ENCODE results near the gene NLK. TPM values are rescaled to one million over a fixed set of nuclear protein-coding genes. Genes with fewer than 3 reads are reported as not detected.

NLK gene
- total RNA-seq, 4 donors from 2014 or later = 24.7 to 37.5 (median 32.4) TPM

- no peak for DNase-seq (ENCODE audit: low spot score in 2 of 2)
- H3K36me3 ChIP-seq = peaks cover 0 to 17% (median 5%) of the 10 kb centered on the region in 3 donors
- no peak for TF ChIP-seq POLR2A (IDR thresholded peaks at IDR 0.05)
- TF ChIP-seq, protein P1, sequence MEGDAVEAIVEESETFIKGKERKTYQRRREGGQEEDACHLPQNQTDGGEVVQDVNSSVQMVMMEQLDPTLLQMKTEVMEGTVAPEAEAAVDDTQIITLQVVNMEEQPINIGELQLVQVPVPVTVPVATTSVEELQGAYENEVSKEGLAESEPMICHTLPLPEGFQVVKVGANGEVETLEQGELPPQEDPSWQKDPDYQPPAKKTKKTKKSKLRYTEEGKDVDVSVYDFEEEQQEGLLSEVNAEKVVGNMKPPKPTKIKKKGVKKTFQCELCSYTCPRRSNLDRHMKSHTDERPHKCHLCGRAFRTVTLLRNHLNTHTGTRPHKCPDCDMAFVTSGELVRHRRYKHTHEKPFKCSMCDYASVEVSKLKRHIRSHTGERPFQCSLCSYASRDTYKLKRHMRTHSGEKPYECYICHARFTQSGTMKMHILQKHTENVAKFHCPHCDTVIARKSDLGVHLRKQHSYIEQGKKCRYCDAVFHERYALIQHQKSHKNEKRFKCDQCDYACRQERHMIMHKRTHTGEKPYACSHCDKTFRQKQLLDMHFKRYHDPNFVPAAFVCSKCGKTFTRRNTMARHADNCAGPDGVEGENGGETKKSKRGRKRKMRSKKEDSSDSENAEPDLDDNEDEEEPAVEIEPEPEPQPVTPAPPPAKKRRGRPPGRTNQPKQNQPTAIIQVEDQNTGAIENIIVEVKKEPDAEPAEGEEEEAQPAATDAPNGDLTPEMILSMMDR (IDR thresholded peaks at IDR 0.05) = no peak
- TF ChIP-seq EP300 (IDR thresholded peaks at IDR 0.05) = no peak
- H3K27ac ChIP-seq = no peak overlapping the region
- H3K9me3 ChIP-seq = no peaks in the 10 kb centered on the region
- no peaks in the 10 kb centered on the region for H3K27me3 ChIP-seq
- H3K4me1 ChIP-seq = peaks cover 0 to 4% (median 0%) of the 10 kb centered on the region in 4 donors
- no peak overlapping the region for H3K4me3 ChIP-seq
- 67 to 84% methylated on average over 1 of the region's 1 CpG for WGBS, 2 donors
Observed at GRCh38 chr17:28124962-28125361, 82.5 kb downstream of the NLK start.

GRCh38 chr17:28125526-28126378 is 83.3 kb downstream of the NLK start:
- H3K9me3 ChIP-seq = no peaks in the 10 kb centered on the region
- no peaks in the 10 kb centered on the region for H3K27me3 ChIP-seq
- no peak overlapping the region for H3K27ac ChIP-seq
- WGBS, 2 donors = 79 to 85% methylated on average over 4 of the region's 4 CpGs
- H3K36me3 ChIP-seq = peaks cover 0 to 17% (median 5%) of the 10 kb centered on the region in 3 donors
- H3K4me1 ChIP-seq = peaks cover 0 to 4% (median 0%) of the 10 kb centered on the region in 4 donors
- DNase-seq (ENCODE audit: low spot score in 2 of 2) = no peak
- TF ChIP-seq EP300 (IDR thresholded peaks at IDR 0.05) (no peak), POLR2A (IDR thresholded peaks at IDR 0.05) (no peak)
- TF ChIP-seq, protein P1 (IDR thresholded peaks at IDR 0.05) = no peak
- no peak overlapping the region for H3K4me3 ChIP-seq

DNA sequence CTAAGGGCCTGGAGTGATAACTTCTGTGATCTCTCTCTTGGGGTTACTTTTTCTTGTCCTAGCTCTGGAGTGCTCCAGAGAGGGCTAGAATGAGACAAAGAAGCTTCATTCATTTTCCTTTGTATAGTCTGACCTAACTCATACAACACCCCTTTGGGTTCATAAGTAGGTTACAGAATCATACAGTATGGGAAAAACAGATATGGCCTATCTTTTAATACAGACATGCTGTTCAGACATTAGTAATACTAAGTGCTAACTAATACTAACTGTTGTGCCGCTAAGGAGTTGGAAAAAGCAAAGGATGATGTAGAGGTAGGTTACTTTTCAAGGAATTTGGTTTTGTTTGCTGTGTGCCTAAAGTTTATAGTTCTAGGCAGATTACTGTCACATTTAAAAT is 84.7 kb downstream of the NLK start:
- no peak for TF ChIP-seq POLR2A (IDR thresholded peaks at IDR 0.05)
- no peak for TF ChIP-seq EP300 (IDR thresholded peaks at IDR 0.05)
- TF ChIP-seq, protein P1 (IDR thresholded peaks at IDR 0.05) = no peak
- Histone ChIP-seq H3K27me3 (no peaks in the 10 kb centered on the region), H3K36me3 (peaks cover 0 to 17% (median 5%) of the 10 kb centered on the region in 3 donors), H3K4me3 (no peak overlapping the region), H3K4me1 (no peaks in the 10 kb centered on the region), H3K9me3 (no peaks in the 10 kb centered on the region), H3K27ac (no peak overlapping the region)
- DNase-seq (ENCODE audit: low spot score in 2 of 2) = no peak
- 94 to 96% methylated on average over 1 of the region's 1 CpG for WGBS, 2 donors

DNA sequence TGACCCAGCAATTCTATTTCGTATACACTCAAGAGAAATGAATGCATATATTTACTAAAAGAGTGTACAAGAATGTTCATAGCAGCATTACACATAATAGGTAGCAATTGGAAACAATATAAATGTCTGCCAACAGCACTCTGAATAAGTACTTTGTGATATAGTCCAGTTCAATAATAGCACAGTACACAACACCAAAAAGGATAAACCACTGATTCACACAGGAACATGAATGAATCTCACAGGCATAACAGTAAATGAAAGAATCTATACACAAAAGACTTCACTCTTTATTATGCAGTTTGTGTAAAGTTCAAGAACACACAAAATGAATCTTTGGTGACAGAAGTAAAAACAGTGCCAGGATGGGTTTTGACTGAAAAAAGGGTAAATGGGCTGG is 86.3 kb downstream of the NLK start:
- no peak overlapping the region for H3K27ac ChIP-seq
- no peaks in the 10 kb centered on the region for H3K9me3 ChIP-seq
- H3K4me3 ChIP-seq = no peak overlapping the region
- H3K36me3 ChIP-seq = peaks cover 0 to 24% (median 5%) of the 10 kb centered on the region in 3 donors
- no peaks in the 10 kb centered on the region for H3K4me1 ChIP-seq
- TF ChIP-seq POLR2A (IDR thresholded peaks at IDR 0.05) (no peak), EP300 (IDR thresholded peaks at IDR 0.05) (no peak)
- TF ChIP-seq, protein P1 (IDR thresholded peaks at IDR 0.05) = no peak
- WGBS, 2 donors = 61 to 65% methylated on average over 1 of the region's 1 CpG
- no peaks in the 10 kb centered on the region for H3K27me3 ChIP-seq
- no peak for DNase-seq (ENCODE audit: low spot score in 2 of 2)

GRCh38 chr17:28130472-28130871 is 88.0 kb downstream of the NLK start:
- TF ChIP-seq EP300 (IDR thresholded peaks at IDR 0.05) (no peak), POLR2A (IDR thresholded peaks at IDR 0.05) (no peak)
- TF ChIP-seq, protein P1 (IDR thresholded peaks at IDR 0.05) = no peak
- DNase-seq (ENCODE audit: low spot score in 2 of 2) = no peak
- WGBS, 2 donors = 89 to 98% methylated on average over 2 of the region's 2 CpGs
- no peak overlapping the region for H3K4me3 ChIP-seq
- H3K9me3 ChIP-seq = no peaks in the 10 kb centered on the region
- H3K27ac ChIP-seq = no peak overlapping the region
- no peaks in the 10 kb centered on the region for H3K4me1 ChIP-seq
- H3K36me3 ChIP-seq = peaks cover 0 to 41% (median 5%) of the 10 kb centered on the region in 3 donors
- no peaks in the 10 kb centered on the region for H3K27me3 ChIP-seq

Measured in tibial nerve (tissue), 4 donors.